AG08396 (cell line): ENCODE data around the gene NPAS2.
A peak's percentile ranks its signal among the peaks of the same experiment; 100 is the strongest.

Experiments
- DNase-seq: peaks from one replicate; pipeline ENCODE4 v3.0.0; 2012; ENCODE audit warnings: low spot score, mixed read lengths

Gene NPAS2

DNA sequence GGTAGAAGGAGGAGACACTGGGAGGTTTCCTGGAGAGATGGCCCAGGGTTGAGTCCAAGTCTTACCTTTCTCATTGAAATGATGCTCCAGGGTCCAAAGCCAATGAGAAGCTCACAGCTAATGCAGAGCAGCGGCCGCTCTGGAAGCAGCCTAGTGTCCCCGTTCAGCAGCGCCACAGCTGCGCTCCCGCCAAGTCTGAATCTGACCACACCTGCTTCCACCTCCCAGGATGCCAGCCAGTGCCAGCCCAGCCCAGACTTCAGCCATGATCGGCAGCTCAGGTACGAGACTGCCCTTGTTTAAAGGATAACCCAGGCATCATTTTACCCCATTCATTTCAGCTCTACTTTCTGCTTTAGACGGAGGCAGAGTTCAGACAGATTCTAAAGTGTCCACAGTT, 170.2 kb downstream of the NPAS2 start:
- DNase-seq, result no peak

DNA sequence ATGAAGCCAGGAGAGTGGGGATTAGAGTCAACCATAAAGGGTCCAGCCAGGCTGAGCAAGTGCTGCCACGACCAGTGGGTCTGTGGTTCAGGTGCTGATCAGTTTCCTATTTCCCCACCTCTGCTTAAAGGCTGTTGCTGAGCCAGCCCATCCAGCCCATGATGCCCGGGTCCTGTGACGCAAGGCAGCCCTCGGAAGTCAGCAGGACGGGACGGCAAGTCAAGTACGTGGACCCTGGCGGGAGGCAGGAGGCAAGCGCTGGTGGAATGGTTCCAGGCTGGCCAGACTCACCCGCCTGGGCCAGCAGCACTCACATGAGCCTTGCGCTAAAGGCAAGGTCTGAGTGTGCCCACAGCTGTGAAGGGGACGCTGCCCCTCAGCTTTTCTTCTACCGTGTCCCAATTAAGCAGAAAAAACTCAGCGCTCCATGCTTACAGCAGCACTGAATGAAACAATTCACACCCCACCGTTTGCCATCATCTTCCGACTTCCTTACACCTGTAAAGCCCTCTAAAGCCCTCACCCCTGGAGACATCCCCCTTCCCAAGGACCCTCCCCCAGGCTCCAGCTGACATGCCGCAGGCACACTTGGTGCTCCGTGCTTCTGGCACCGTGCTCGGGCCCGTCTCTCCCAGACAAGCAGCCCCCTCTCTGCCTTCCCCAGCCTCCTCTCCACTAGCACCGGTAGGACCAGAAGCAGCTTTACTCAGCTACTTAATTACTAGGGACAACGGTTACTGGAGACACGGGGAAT, 170.9 kb downstream of the NPAS2 start:
- no peak for DNase-seq

DNA sequence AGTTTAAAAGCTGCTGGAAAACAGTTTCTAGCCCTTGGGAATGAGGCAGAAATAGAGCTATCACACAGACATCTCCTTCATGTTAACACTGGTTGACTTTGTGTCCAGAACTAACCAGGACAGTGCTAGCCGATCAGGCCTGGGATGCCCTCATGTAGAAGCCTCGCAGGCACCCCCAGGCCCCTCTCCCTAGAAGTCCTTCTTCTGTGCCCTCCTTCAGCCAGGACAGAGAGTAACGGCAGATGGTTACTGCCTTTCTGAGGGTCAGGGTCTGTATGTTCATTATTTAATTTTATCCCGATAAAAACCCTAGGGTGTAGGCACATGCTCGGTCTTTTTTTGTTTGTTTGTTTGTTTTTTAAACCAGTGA, 171.4 kb downstream of the NPAS2 start:
- DNase-seq, result no peak

DNA sequence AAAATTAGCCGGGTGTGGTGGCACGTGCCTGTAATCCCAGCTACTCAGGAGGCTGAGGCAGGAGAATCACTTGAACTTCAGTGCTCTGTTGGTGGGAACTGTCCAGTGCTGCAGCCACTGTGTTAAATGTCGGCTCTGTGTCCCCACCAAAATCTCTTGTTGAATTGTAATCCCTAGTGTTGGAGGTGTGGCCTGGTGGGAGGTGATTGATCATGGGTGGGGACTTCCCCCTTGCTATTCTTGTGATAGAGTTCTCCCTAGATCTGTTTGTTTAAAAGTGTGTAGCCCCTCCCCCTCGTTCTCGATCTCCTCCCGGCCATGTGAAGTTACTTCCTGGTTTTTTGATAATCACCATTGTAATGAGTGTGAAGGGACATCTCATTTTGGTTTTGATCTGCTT, 172.3 kb downstream of the NPAS2 start:
- DNase-seq, result no peak

DNA sequence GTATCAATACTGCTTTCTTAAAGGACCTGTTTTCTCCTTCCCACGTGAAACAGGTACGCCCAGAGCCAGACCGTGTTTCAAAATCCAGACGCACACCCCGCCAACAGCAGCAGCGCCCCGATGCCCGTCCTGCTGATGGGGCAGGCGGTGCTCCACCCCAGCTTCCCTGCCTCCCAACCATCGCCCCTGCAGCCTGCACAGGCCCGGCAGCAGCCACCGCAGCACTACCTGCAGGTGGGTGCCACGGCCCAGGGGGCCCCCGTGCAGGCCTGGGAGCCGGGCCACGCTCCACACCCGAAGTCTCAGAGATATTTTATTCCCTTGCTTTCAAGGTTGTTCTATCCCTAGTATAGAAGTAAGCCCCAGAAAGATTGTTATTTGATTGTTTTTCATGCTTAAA, 173.4 kb downstream of the NPAS2 start:
- DNase-seq, result no peak

DNA sequence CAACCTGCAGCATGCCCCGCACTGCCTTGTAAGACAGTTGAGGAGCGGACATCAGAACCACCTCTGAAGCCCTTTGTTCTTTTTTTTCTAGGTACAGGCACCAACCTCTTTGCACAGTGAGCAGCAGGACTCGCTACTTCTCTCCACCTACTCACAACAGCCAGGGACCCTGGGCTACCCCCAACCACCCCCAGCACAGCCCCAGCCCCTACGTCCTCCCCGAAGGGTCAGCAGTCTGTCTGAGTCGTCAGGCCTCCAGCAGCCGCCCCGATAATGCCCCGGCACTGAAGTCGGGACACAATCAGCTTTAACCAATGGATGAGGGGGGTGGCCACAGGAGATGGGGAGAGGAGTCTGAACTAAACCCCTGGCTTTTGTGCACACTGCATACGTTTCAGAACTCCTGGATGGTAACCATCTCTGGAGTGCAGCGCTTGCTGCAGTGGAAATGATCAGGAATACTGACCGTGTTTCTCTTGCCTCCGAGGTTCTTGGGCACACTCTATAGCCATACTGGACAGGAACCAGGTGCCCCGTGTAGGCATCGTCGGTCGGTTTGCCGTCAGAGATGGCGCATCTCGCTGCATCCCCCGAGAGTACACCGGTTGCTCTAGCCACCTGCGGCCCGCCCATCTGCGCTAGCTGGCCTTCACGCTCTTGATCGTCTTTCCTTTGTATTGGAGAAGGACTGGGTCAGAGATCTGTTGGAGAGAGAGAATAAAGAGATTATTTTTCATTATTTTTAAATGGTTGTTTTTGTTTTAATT, 175.6 kb downstream of the NPAS2 start:
- DNase-seq, result no peak

DNA sequence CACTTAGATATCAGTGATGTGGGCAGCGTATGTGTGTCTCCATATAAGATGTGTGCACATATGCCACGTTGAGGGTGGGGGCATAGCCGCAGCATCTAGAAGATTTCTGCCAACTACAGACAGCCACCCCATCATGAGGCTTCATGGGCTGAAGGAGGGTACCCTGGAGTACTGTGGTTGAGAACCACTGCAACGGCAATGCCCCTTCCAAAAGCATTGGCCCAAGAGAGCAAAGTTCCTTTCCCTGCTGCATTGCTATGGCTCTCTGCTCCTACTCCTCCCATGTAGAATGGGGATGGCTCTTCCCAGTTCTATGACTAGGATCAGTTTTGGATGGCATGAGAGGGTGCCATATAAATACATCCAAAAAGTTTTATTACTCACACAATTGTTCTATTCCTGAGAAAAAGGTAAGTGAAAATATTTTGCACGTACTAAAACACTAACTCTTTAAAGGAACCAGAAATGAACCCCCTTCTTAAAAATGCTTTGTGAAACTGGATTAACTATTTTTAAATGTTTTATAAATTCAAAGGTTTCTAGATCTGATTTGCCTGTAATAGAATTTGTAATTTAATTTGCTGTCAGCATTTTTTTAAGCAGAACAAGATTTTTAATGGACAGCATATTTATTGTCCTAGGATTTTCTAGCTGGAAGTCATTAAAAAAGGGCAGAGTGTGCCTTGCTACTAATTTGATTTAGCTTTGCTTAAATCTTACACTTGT, 177.7 kb downstream of the NPAS2 start:
- DNase-seq, result no peak

DNA sequence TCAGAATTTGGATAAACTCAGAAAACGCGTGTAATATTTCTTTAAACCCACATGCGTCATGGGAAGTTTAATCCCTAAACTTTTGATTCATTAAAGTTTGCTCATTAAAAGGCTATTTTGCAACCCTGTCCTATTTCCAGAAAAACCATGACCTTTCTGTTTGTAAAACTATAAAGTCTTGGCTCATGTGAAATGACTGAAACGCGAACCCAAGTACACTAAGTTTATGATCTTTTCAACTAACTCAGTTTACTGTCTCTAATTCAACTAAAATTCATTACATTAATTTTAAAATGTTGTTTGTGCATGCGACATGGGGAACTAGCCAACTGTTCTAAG, 178.3 kb downstream of the NPAS2 start:
- no peak for DNase-seq

DNA sequence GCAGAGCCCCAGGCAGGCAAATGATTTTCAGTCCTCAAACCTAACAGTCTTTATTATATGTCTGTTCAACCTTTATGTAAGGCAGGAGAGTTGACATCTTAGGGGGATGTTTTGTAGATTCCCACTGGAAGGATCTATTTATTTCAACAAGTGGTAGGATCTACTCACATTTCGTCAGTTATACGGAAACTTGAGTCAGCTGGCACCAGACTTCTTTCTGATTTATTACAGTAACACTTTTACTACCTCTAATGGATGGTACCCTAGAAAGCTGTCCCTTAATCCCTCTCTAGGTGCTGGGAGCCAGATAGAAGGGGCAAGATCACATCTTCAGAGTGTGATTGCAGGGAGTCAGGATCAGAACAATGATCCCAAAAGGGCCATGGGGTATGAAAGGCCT, 180.1 kb downstream of the NPAS2 start:
- no peak for DNase-seq

DNA sequence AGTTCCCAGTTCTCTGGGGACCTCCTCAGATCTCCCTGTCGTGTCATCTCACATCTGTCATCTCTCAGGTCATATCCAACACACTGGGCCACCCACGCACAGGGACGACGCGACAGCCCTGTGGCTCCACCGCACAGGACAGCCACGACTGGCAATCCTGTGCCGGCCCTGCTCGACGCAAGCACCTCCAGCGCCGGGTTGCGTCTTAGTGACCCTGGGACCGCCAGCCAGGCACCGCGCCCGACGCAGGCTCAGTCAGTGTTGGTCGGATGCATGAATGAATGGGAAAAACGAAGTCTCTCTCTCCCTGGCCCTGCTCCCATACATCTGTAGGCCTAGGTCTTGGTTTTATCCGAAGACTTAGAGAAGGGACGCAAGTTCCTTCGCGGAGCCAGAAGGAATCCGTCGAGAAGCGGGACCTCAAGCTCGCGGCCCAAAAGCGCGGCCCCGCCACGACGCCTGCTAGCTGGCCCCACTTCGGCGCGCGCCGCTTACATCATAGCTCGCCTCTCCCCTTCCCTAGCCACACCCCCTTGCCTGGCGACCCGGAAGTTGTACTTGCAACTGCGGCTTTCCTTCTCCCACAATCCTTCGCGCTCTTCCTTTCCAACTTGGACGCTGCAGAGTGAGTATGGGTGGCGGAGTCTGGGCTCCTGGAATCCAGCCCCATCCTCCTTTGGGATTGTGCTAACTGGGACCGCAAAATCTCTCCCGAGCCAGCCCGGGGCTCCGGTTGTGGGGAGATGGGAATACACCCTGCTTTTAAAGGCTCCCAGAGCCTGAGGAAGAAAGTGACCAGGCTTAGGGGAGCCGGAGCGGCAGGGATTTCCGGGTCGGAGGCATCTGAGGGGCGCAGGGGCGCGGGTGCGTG, 182.0 kb downstream of the NPAS2 start, which contains the start of gene RPL31:
TSS of gene RPL31 (plus strand) at position 599 of the 871 bp plus-strand sequence. CDS start 413 bp downstream, outside the sequence.
- DNase-seq, result peak; percentile 98

DNA sequence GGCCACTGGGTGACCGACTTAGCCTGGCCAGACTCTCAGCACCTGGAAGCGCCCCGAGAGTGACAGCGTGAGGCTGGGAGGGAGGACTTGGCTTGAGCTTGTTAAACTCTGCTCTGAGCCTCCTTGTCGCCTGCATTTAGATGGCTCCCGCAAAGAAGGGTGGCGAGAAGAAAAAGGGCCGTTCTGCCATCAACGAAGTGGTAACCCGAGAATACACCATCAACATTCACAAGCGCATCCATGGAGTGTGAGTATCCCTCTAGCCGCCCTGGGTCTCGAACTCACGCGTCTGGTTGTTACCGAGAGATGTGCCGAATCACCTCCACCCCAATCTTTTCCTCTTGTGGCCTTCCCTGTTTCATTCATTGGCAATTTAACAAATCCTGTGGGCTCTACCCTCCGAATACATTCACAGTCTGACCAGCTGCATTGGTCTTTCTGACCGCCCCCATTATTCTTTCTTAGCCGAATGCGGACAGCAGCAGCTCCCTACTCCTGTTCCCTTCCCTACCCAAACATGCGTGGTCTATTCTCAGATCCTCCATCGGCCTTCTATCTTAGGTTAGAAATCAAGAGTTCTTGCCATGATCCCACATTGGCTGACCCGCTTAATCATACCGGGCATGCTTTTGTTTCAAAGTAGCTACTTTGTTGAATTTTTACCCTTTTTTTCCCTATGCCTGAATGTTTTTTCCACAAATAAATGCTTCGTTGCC, 182.8 kb downstream of the NPAS2 start:
- no peak for DNase-seq

DNA sequence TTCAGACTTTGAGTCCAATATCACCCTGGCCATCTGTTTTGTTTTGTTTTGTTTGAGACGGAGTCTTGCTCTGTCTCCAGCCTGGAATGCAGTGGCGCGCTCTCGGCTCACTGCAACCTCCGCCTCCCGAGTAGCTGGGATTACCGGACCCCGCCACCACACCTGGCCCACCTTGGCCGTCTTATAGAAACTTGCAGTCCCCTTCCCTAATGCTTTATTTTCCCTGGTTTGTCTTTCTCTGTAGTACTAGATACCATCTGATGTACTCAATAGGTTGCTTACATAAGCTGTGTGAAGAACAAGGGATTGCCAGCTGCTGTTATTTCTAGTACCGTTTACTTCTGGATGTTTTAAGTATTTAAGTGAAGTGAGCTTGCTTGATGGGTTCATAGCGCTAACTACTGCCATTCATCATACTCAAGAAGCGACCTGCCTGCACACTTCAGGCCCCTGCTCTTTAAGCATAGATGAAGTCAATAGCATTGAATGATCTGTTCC, 183.4 kb downstream of the NPAS2 start:
- no peak for DNase-seq

DNA sequence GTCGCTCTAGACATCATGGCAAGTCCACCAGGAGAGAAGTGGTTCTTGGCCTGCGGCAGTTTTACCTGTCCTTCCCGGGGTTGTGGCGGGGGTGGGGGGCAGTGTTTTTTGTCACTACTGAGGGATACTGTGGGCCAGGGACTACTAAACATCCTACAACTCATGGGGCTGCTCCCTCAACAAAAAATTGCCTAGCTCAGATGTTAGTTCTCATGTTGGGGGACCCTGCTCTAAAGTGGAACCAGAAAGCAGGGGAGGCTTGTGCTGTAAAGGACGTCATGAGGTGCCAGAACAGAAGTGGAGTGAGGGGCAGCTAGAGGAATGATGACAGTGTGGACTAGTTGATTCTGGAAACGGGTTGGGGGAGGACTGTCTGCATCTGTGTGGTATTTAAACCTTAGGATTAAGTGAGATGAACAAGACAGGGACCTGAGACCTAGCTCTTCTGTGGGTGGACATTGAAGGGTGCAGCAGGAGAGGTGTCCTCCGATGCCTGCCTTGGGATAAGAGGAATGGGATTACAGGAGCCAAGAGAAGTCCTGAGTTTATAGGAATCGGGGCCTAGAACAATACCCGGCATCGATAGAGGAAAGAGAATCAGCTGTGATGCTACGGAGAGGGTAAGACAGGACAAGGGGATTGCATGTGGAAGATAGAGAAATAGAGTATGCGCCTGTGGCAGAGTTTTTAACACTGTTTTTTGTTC, 184.8 kb downstream of the NPAS2 start:
- no peak for DNase-seq

DNA sequence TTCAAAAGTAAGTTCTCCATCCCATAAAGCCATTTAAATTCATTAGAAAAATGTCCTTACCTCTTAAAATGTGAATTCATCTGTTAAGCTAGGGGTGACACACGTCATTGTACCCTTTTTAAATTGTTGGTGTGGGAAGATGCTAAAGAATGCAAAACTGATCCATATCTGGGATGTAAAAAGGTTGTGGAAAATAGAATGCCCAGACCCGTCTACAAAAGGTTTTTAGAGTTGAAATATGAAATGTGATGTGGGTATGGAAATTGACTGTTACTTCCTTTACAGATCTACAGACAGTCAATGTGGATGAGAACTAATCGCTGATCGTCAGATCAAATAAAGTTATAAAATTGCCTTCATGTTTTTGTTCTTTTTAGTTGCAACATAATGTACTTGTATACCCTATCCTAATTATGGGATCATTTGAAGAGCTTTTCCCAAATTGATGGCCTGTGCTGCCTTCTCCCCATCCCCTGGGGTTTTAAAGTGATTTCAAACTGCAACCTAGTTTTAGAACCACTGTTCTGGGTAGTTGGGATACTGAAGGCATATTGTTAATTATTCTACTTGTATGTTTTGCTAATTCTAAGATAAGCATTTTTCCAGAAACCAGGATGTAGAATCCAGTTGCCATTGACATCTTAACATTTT, 186.3 kb downstream of the NPAS2 start:
- DNase-seq, result no peak

DNA sequence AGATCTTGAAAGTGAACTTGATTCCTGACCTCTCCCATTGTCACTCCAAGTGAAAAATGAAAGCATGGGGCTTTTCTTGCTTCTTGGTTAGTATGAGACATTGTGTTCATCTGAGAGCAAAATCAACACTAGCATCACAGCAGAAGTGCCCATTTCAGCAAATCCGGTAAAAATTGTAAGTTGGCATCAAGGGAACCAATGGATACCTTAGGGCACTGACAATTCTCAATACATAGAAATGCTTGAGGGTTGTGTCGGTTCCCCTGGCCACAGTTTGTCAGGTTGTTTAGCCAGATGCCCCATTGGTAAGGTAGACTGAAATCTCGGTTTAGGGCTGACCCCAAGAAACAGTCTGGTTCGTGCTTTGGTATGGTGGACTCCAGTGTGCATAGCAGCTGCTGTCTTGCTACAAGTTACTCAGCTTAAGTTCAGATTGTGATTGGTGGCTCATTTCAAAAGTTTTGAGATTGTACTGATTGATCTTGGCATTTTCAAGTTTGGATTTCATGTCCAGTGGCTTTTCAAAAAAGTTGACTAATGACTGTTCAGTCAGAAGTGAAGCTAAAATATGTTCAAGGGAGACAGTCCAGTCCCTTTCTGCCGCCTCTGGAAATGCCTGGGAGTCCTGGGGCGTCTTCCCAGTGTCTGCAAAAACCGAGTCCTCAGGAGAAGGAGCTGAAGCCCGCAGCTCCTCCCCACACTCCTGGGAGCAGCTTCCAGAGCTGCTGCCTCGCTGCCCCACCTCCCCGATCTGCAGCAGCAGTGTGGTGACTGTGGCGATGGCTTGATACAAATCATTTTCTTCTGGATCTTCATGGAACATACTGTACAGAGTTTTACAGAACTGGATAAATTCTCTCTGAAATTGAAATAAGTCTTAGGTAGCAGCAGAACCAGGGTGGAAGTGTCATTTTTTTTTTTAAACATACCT, 187.7 kb downstream of the NPAS2 start:
- DNase-seq, result no peak

DNA sequence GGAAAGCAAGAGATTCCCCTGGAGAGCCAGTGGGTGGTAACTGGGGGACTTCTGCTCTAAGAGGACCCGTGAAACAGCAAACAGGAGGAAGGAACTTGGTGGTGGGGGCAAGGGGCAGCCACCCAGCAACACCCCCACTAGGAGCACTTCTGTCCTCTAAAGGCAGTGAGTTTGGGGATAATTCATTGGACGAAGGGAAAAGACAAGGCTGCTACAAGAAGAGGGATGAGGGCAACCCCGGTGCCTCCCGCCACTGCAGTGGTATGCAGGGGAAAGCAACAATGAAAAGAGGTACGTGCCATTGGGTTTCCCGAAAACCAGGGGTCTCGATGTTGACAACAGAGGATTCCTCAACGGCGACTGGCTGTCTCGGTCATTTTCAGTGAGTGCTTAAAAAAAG, 191.2 kb downstream of the NPAS2 start:
- no peak for DNase-seq

DNA sequence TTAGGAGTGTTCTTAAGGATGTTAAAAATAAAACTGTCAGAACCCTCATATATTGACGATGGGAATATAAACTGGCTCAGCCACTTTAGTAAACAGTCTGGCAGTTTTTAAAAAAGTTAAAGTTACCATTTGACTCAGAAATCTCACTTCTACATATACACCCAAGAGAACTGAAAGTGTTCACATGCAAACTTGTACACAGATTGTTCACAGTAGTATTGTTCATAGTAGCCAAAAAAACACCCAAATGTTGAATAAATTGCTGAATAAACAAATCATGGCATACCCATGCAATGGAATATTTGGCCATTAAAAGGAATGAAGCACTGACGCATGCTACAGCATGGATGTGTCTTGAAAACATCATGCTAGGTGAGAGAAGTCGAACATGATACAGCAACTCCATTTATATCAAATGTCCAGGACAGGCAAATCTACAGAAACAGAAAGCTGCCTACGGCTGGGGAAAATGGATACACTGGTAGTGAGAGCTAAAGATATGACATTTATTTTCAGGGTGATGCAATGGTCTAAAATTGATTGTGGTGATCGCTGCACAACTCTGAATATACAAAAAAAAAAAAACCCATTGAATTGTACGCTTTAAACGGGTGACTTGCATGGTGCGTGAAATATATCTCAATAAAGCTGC, 192.2 kb downstream of the NPAS2 start:
- no peak for DNase-seq

DNA sequence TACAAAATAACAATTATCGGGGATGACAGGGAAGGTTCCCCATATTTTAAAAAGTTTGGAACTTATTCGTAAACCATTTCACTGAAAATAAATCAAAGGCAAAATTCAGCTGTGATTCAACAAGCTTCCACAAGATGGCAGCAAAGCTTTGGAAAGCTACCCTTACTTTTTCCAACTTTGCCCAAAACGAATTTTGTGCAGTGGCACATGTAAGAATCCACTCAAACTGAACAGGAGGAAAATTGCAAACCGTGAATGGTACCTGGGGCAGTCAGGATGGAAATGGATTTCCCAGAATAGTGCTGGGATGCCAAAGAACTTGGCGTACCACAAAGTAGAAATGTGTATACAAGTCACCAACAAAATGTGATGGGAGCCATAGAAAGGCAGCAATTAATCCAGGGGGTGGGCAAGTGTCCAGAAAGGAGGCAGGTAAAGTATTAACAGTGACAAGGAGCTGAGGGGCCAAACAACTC, 192.8 kb downstream of the NPAS2 start:
- peak; percentile 47 for DNase-seq
